K562 (cell line): Measurements from ENCODE around the gene UNC119B. TPM values are rescaled to one million over a fixed set of nuclear protein-coding genes. Genes with fewer than 3 reads are reported as not detected.

Experiments used
- CBX5 ChIP-seq: IDR thresholded peaks from 2 replicates; pipeline ENCODE4 v1.6.1; 2014; ENCODE audit warnings: low read depth, borderline replicate concordance
- FOXP4 ChIP-seq: sonication (generic); formaldehyde crosslinking; IDR thresholded peaks from 2 replicates; pipeline ENCODE4 v1.8.0; 2022; ENCODE audit warnings: mild to moderate bottlenecking, missing genetic modification reagents, borderline replicate concordance
- HDAC1 ChIP-seq, 2 experiments: fragments of 450-650 bp; IDR thresholded peaks; 2 replicates each; pipeline ENCODE4 v1.6.1; 2016 to 2017; ENCODE audit warnings: inconsistent platforms in 1 of 2, mild to moderate bottlenecking in 1 of 2, moderate library complexity in 1 of 2
- MEF2A ChIP-seq: IDR thresholded peaks from 2 replicates; pipeline ENCODE4 v1.6.1; 2011; ENCODE audit warnings: low read depth, mild to moderate bottlenecking, low read length, moderate library complexity; ENCODE audit not compliant: control insufficient read depth
- NFIC ChIP-seq: fragments of 450-650 bp; IDR thresholded peaks from 2 replicates; pipeline ENCODE4 v1.6.1; 2017; ENCODE audit warnings: mild to moderate bottlenecking, inconsistent platforms
- RFX1 ChIP-seq: fragments of 450-650 bp; IDR thresholded peaks from 2 replicates; pipeline ENCODE4 v1.6.1; 2016; ENCODE audit warnings: mild to moderate bottlenecking, moderate library complexity
- TGIF2 ChIP-seq: sonication (generic); formaldehyde crosslinking; IDR thresholded peaks from 2 replicates; pipeline ENCODE4 v1.8.1; 2022; ENCODE audit warnings: mild to moderate bottlenecking, missing genetic modification reagents, moderate library complexity
- UBTF ChIP-seq, 2 experiments: IDR thresholded peaks; 2 replicates each; pipeline ENCODE4 v1.6.1; 2012; ENCODE audit warnings: improper control_type of control experiment in 2 of 2, low read depth in 2 of 2, low read length in 2 of 2, borderline replicate concordance in 1 of 2
- ZBTB7A ChIP-seq: IDR thresholded peaks from 2 replicates; pipeline ENCODE4 v1.6.1; 2011; ENCODE audit warnings: low read depth, mild to moderate bottlenecking, low read length, moderate library complexity, borderline replicate concordance; ENCODE audit not compliant: control insufficient read depth
- ZMIZ1 ChIP-seq, 2 experiments: fragments of 150-350 bp in 1 of 2; IDR thresholded peaks; 2 replicates each; pipeline ENCODE4 v1.6.1; 2012 to 2016; ENCODE audit warnings: low read depth in 2 of 2, low read length in 2 of 2, mild to moderate bottlenecking in 1 of 2, moderate library complexity in 1 of 2
- ZNF592 ChIP-seq: fragments of 450-650 bp; IDR thresholded peaks from 2 replicates; pipeline ENCODE4 v1.6.1; 2017; ENCODE audit warnings: antibody characterized with exemption, mild to moderate bottlenecking
- polyA plus RNA-seq, 8 experiments: library from polyadenylated mRNA; depleted of rRNA in 4 of 8; stranded (reverse) in 5 of 8; unstranded in 3 of 8; fragments of >200 nt; fragmentation: Nextera tagmentation in 2 of 8; fragmentation: Illumina TruSeq in 1 of 8; extraction: Ambion mirVana in 2 of 8; extraction: Trizol in 1 of 8; gene quantifications; 2 replicates each; pipeline versions ENCODE4 v1.2.1 to v1.2.3, GENCODE V29; 2011 to 2014; ENCODE audit warnings: inconsistent platforms in 1 of 8, missing spikeins in 1 of 8
- total RNA-seq, 7 experiments: library from RNA; depleted of rRNA in 6 of 7; stranded (reverse); fragments of >200 nt in 6 of 7; fragmentation: Illumina TruSeq in 2 of 7; extraction: Trizol in 2 of 7; gene quantifications; 2 replicates each; pipeline versions ENCODE4 v1.2.1 to v1.2.3, GENCODE V29; 2011 to 2021; ENCODE audit warnings: low replicate concordance in 1 of 7

The UNC119B gene
- total and polyA plus RNA-seq, 9 of the 15 experiments (the other 6 are each of a cell fraction or from before 2014, with no cell fraction given): 4.0 to 34.5 (median 15.1) TPM

GRCh38 chr12:120710031-120710804 lies at the start of gene UNC119B (continued):
- TF ChIP-seq ZNF592 (peak; percentile 66; the same call in 1 of the 2 replicates), TGIF2 (0 out of 2 replicates have a peak, but pooled peaks have one; percentile 35), HDAC1 (IDR thresholded peaks at IDR 0.05) (peak; percentile 46 to 68; a peak in 1 of 4 replicates), CBX5 (no peak), ZMIZ1 (IDR thresholded peaks at IDR 0.05; ENCODE audit: low read depth in 2 of 2, low read length in 2 of 2) (no peak), FOXP4 (CRISPR knock-in tag) (peak; percentile 32; the same call in 1 of the 2 replicates), UBTF (IDR thresholded peaks at IDR 0.05; ENCODE audit: borderline replicate concordance in 1 of 2, low read depth in 2 of 2, low read length in 2 of 2) (0 out of 4 replicates have a peak, but pooled peaks of 1 of the 2 experiments have one; percentile 51), RFX1 (peak; percentile 32; the same call in 1 of the 2 replicates), MEF2A (no peak), ZBTB7A (peak; percentile 80), NFIC (peak; percentile 46; the same call in 1 of the 2 replicates)
